ENCODE data around the gene COL26A1. TPM values are rescaled to one million over a fixed set of nuclear protein-coding genes. Genes with fewer than 3 reads are reported as not detected.

Gene COL26A1
- total RNA-seq, 1 donor from 2014 or later, result not detected

DNA sequence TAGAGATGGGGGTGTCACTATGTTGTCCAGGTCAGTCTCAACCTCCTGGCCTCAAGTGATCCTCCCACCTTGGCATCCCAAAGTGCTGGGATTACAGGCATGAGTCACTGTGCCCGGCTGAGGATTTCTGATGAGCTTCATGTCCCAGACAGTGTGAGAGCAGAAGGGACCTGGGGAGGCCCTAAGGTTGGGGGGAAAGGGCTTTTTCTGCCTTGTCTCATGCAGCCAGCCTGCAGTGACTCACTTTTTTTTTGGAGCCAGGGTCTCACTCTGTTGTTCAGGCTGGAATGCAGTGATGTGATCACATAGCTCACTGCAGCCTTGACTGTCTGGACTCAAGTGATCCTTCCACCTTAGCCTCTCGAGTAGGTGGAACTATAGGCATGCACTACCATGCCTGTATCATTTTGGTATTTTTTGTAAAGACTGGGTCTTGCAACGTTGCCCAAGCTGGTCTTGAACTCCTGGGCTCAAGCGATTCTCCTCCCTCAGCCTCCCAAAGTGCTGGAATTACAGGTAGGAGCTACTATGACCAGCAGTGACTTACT lies 14.6 kb downstream of the COL26A1 start:
- Mint-ChIP-seq H3K9me3 (peaks cover 3% of the 10 kb centered on the region), H3K4me3 (no peak overlapping the region), H3K27ac (no peak overlapping the region), H3K36me3 (ENCODE audit: low read depth) (no peaks in the 10 kb centered on the region), H3K4me1 (no peaks in the 10 kb centered on the region), H3K27me3 (peaks cover 13% of the 10 kb centered on the region)
- ChIA-PET CTCF (no interaction called here), POLR2A (no interaction called here)
- ATAC-seq (ENCODE audit: low read depth) (no peak), DNase-seq (no peak)
- TF ChIP-seq CTCF (IDR thresholded peaks at IDR 0.05), result no peak
- intact Hi-C loops (cut with micrococcal nuclease), result no loop called here

DNA sequence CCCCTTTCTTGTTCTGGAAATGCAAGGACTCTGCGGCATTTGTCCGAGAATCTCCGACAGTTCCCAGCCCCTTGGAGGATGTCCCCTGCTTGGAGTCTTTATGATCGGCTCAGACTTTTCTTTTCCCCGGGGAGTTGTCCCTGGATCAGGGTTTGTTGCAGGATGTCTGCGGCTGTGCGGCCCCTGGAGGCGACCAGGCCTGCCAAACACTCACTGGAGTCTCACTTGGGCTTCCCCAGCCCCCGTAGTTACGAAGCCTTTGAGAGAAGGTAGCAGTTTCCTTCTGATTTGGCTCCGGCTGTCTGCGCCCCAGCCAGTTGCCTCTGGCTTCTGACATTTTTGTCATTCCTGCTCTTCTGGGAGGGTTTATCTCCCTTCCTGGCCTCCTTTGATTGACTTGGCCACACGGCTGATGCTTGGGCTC lies 16.1 kb downstream of the COL26A1 start:
- ATAC-seq (ENCODE audit: low read depth) (no peak), DNase-seq (no peak)
- no peak for TF ChIP-seq CTCF (IDR thresholded peaks at IDR 0.05)
- H3K27me3 Mint-ChIP-seq, result peaks cover 3% of the 10 kb centered on the region
- CTCF ChIA-PET, result no interaction called here
- H3K27ac Mint-ChIP-seq, result no peak overlapping the region
- intact Hi-C loops (cut with micrococcal nuclease), result no loop called here
- H3K4me1 Mint-ChIP-seq, result no peaks in the 10 kb centered on the region
- H3K9me3 Mint-ChIP-seq, result peaks cover 3% of the 10 kb centered on the region
- H3K36me3 Mint-ChIP-seq (ENCODE audit: low read depth), result no peaks in the 10 kb centered on the region
- POLR2A ChIA-PET, result no interaction called here
- no peak overlapping the region for H3K4me3 Mint-ChIP-seq

DNA sequence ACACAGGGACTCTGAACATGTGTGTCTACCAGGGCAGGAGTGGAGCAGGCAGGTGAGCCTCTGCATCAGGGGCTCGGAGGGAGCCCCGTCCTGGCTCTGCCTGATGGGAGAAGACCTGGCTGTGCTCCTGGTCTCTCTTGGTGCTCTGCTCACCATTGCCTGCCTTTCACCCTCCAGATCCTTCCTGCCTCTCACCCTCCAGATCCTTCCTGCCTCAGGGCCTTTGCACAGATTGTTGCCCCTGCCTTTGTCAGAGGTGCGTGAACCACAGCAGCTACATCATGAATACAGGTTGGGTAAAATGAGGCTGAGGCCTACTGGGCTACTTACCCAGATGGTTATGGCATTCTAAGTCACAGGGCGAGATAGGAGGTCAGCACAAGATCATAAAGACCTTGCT lies 16.6 kb downstream of the COL26A1 start:
- Mint-ChIP-seq H3K36me3 (ENCODE audit: low read depth) (no peaks in the 10 kb centered on the region), H3K4me3 (no peak overlapping the region), H3K27me3 (peaks cover 3% of the 10 kb centered on the region), H3K4me1 (no peaks in the 10 kb centered on the region), H3K9me3 (peaks cover 3% of the 10 kb centered on the region), H3K27ac (no peak overlapping the region)
- ChIA-PET POLR2A (no interaction called here), CTCF (no interaction called here)
- no peak for DNase-seq
- no peak for TF ChIP-seq CTCF (IDR thresholded peaks at IDR 0.05)
- ATAC-seq (ENCODE audit: low read depth), result no peak
- intact Hi-C loops (cut with micrococcal nuclease), result no loop called here

DNA sequence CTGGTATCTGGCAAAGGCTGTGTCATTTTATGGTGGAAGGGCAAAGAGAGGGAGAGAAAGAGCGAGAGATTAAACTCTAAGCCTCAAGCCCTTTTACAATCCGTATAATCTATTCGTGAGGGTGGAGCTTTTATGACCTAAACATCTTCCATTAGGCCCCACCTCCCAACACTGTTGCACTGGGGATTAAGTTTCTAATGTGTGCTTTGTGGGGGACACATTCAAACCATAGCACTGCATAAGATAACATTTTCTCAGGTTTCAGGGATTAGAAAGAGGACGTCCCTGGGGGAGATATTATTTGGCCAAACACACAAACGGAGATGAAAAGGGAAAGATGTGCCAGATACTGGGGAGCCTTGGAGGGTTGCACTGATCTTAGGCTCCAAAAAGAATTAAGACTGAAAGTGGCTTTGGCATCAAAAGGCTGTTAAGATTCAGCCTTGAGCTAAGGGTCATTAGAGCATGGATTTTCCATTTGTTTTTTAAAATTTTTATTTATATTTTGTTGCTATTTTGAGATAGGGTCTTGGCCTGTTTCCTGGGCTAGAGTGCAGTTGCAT lies 19.0 kb downstream of the COL26A1 start:
- TF ChIP-seq CTCF (IDR thresholded peaks at IDR 0.05), result no peak
- Mint-ChIP-seq H3K36me3 (ENCODE audit: low read depth) (no peaks in the 10 kb centered on the region), H3K4me1 (peaks cover 4% of the 10 kb centered on the region), H3K9me3 (peaks cover 3% of the 10 kb centered on the region), H3K27me3 (peaks cover 3% of the 10 kb centered on the region), H3K27ac (no peak overlapping the region), H3K4me3 (no peak overlapping the region)
- no peak for DNase-seq
- intact Hi-C loops (cut with micrococcal nuclease), result no loop called here
- ChIA-PET POLR2A (no interaction called here), CTCF (no interaction called here)
- no peak for ATAC-seq (ENCODE audit: low read depth)

DNA sequence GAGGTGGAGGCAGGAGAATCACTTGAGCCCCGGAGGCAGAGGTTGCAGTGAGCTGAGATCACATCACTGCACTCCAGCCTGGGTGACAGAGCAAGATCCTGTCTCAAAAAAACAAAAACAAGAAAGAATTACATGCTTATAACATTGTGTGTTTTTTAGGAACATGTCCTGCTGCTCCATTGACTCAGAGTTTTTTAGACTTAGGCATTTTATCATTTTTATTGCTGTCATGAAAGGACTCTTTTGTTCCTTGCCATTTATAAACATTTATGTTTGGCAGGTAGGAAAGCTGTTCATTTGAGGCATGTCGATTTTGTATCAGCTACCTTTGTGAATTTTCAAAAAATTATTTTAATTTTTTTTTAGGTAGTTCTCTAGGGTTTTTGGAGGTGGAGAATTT lies 20.3 kb downstream of the COL26A1 start:
- POLR2A ChIA-PET, result interaction anchor here (0.6 kb wide), 1 partner anchor 414 kb away, joined by 5 read pairs; no protein-coding TSS in a partner anchor
- DNase-seq, result no peak
- ATAC-seq (ENCODE audit: low read depth), result no peak
- Mint-ChIP-seq H3K36me3 (ENCODE audit: low read depth) (no peaks in the 10 kb centered on the region), H3K4me3 (no peak overlapping the region), H3K9me3 (peaks cover 3% of the 10 kb centered on the region), H3K27ac (no peak overlapping the region), H3K27me3 (peaks cover 5% of the 10 kb centered on the region), H3K4me1 (peaks cover 9% of the 10 kb centered on the region)
- intact Hi-C loops (cut with micrococcal nuclease), result no loop called here
- CTCF ChIA-PET, result no interaction called here
- no peak for TF ChIP-seq CTCF (IDR thresholded peaks at IDR 0.05)

Data from activated B cell treated with CpG ODN at 0.5 μM for 24 hours (primary cell).